ENCODE measurements around the gene MMP20.

The MMP20 gene

GRCh38 chr11:102620818-102621561 is 4.1 kb downstream of the MMP20 start:
- Mint-ChIP-seq H3K4me3 (no peak overlapping the region), H3K4me1 (no peaks in the 10 kb centered on the region), H3K27ac (no peak overlapping the region), H3K27me3 (ENCODE audit: low read depth) (no peaks in the 10 kb centered on the region), H3K36me3 (ENCODE audit: low read depth) (no peaks in the 10 kb centered on the region), H3K9me3 (no peaks in the 10 kb centered on the region)
- no peak for TF ChIP-seq CTCF (IDR thresholded peaks at IDR 0.05; ENCODE audit: unreplicated experiment in 3 of 3)

- TF ChIP-seq CTCF (IDR thresholded peaks at IDR 0.05; ENCODE audit: unreplicated experiment in 3 of 3) = no peak
- no peaks in the 10 kb centered on the region for H3K36me3 Mint-ChIP-seq (ENCODE audit: low read depth)
- no peaks in the 10 kb centered on the region for H3K27me3 Mint-ChIP-seq (ENCODE audit: low read depth)
- H3K4me3 Mint-ChIP-seq = no peak overlapping the region
- H3K27ac Mint-ChIP-seq = no peak overlapping the region
- H3K4me1 Mint-ChIP-seq = no peaks in the 10 kb centered on the region
- H3K9me3 Mint-ChIP-seq = no peaks in the 10 kb centered on the region
Observed at GRCh38 chr11:102620179-102620578, 5.0 kb downstream of the MMP20 start.

GRCh38 chr11:102617466-102618008 is 7.6 kb downstream of the MMP20 start:
- H3K9me3 Mint-ChIP-seq = no peaks in the 10 kb centered on the region
- H3K36me3 Mint-ChIP-seq (ENCODE audit: low read depth) = no peaks in the 10 kb centered on the region
- no peak overlapping the region for H3K4me3 Mint-ChIP-seq
- peaks cover 4% of the 10 kb centered on the region for H3K4me1 Mint-ChIP-seq
- no peak for TF ChIP-seq CTCF (IDR thresholded peaks at IDR 0.05; ENCODE audit: unreplicated experiment in 3 of 3)
- H3K27ac Mint-ChIP-seq = no peak overlapping the region
- H3K27me3 Mint-ChIP-seq (ENCODE audit: low read depth) = no peaks in the 10 kb centered on the region

- no peak for TF ChIP-seq CTCF (IDR thresholded peaks at IDR 0.05; ENCODE audit: unreplicated experiment in 3 of 3)
- H3K9me3 Mint-ChIP-seq = no peaks in the 10 kb centered on the region
- no peak overlapping the region for H3K4me3 Mint-ChIP-seq
- peaks cover 4% of the 10 kb centered on the region for H3K4me1 Mint-ChIP-seq
- no peak overlapping the region for H3K27ac Mint-ChIP-seq
- no peaks in the 10 kb centered on the region for H3K36me3 Mint-ChIP-seq (ENCODE audit: low read depth)
- no peaks in the 10 kb centered on the region for H3K27me3 Mint-ChIP-seq (ENCODE audit: low read depth)
Observed at GRCh38 chr11:102615894-102616432, 9.2 kb downstream of the MMP20 start.

- Mint-ChIP-seq H3K27me3 (ENCODE audit: low read depth) (no peaks in the 10 kb centered on the region), H3K36me3 (ENCODE audit: low read depth) (no peaks in the 10 kb centered on the region), H3K9me3 (no peaks in the 10 kb centered on the region), H3K27ac (no peak overlapping the region), H3K4me3 (peak overlapping the region in 1 of 3 experiments; percentile 13), H3K4me1 (peaks cover 4% of the 10 kb centered on the region)
- TF ChIP-seq CTCF (IDR thresholded peaks at IDR 0.05; ENCODE audit: unreplicated experiment in 3 of 3) = no peak
Observed at GRCh38 chr11:102615077-102615893, 9.8 kb downstream of the MMP20 start.

Measured in nephron (organoid).